UCSD-AML1 (cell line): ENCODE measurements around the gene NFIX.
"Not testable (repeated sequence)": the region's sequence is repeated elsewhere in the genome, so short reads cannot be mapped to it uniquely, and the experiment has no call there.

Experiments used
- DNase-seq: peaks from one replicate; lab custom pipeline; 2025; ENCODE audit not compliant: unreplicated experiment; lab: John Stamatoyannopoulos, UW

The NFIX gene

DNA sequence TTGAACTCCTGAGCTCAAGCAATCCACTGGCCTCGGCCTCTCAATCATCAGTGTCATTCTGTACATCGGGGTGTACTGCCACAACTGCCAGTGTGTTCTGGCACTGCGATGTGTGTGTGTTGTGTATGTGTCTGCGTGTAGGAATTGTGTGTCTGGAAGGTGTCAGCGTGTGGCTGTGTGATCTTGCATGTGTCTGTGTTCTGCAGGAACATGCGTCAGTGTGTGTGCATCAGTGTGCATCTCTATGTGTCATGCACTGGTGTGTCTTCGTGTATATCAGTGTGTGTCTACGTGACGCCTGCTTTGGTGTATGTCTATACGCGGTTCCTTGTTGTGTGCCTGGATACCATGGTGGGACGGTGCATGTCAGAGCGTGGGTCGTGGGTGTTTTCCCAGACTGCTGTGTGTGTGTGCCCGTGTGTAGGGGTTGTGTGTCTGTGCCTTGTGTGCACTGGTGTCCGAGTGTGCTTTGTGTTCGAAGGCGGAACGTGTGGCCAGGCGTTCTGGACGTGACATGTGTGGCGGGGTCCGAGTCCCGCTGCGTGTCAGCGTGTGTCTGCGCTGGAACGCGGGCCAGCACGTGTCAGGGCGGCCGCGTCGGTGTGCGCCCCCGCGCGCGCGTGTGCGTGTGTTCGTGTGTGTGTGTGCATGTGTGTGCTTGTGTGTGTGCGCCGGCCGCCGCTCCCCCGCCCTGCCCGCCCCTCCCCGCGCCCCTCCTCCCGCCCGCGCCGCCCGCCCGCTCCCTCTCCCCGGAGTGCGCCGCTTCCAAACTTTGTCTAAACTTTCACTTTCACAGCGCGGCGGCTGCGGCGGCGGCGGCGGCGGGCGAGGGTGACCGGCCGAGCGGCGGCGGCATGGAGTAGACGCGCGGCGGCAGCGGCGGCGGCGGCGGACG, at the start of gene NFIX:
NFIX (plus strand) TSS at position 775 of the 895 bp plus-strand sequence. CDS start 363 bp downstream, outside the sequence.
- DNase-seq, result peak; percentile 52

DNA sequence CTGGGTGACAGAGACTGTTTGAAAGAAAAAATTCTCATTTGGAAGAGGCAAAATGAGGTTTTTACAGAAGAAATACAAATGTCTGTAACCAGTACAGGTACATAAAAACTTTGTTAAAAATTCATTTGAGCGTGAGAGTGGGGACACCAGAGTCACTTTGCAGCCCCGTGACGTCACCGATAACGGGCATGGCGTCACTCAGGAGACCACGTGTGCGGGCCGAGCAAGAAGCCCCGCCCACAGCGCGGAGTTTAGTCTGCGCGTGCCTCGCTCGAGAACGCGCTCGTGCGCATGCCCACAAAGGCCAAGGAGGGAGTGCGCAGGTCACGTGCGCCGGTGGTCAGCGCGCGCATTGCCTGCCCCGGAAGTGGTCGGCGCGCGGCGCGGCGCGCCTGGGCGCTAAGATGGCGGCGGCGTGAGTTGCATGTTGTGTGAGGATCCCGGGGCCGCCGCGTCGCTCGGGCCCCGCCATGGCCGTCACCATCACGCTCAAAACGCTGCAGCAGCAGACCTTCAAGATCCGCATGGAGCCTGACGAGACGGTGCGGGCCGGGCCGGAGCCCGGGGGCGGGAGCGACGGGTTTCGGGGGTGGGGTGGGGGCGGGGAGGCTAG, 49.7 kb upstream of the NFIX start, which contains the start of gene RAD23A:
RAD23A (plus strand) TSS at position 384 of the 613 bp plus-strand sequence; CDS start at position 471, 87 bp downstream.
- peak; percentile 99 for DNase-seq

DNA sequence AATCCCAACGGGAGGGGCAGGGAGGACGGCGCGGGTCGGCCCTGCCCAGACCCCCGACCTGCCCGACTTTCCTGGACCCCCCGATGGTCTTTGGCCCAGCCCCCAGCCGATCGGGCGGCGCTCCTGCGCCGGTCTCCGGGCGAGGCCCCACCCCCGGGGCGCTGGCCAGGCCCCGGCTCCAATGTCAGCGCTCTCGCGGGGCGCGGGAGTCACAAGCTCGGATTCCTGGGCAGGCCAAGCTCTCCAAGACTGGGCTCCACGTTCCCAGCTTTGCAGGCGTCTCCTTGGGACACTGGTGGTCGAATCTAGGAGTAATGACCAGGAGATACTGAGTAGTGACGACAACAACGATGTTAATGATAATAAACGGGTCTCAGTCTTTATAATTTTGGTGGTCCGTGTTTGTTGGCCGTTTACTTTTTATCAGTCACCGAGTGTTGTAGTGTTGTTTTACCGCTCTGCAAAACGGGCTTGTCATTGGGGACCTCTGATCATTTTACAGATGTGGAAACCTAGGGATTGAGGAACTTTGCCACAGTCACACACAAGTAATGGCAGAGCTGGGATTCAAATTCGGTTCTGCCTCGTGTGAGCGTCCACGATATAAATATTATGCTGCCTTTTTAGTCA, 49.1 kb upstream of the NFIX start:
- DNase-seq, result peak; percentile 64

DNA sequence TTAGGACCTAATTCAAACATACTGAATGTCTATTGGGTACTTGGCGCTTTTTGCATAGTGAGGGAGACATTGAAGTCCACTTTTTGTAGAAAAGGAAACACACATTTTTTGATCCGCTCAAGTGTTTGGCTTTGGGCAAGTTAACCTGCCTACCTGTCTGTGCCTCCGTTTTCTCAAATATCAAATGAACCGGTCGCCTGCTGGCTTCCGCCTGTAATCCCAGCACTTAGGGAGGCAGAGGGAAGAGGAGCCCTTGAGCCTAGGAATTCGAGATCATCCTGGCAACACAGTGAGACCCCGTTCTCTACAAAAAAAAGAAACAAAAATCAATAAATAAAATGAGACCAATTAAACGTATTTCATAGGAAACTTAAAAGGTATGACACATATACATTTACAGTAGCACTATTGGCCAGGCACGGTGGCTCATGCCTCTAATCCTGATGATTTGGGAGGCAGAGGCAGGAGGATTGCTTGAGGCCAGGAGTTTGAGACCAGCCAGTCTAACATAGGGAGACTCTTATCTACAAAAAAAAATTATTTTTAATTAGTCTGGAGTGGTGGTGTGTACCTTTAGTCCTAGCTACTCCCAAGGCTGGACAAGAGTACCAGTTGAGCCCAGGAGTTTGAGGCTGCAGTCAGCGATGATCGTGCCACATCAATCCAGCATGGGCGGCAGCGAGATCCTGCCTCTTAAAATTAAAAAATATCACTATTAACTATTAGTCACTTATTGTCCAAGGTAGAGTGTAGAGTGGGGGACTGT, 48.4 kb upstream of the NFIX start:
- no peak for DNase-seq

DNA sequence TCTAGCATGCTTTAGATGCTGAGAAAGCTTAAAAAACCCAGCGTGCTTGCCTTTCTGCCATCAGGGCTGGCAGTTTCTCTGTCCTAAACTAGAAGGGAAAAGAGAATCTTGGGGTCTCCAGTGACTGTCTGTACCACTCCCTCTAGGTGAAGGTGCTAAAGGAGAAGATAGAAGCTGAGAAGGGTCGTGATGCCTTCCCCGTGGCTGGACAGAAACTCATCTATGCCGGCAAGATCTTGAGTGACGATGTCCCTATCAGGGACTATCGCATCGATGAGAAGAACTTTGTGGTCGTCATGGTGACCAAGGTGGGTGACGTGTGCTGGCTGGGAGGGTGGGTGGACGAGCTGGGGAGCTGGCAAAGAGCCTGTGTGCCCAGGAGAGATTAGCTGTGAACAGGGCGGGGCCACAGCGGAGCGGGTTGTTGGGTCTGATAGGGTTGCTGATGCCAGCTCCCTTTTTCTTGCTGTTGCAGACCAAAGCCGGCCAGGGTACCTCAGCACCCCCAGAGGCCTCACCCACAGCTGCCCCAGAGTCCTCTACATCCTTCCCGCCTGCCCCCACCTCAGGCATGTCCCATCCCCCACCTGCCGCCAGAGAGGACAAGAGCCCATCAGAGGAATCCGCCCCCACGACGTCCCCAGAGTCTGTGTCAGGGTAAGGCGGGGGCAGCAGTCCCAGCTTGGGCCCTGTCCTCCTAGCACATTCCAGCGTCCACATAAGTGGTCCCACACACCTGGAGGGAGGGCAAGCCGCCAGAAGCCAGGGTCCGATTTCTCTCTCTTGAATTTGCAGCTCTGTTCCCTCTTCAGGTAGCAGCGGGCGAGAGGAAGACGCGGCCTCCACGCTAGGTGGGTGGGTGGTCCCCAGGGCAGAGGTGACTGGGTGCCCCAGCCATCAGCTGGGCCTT, 47.3 kb upstream of the NFIX start:
- no peak for DNase-seq

DNA sequence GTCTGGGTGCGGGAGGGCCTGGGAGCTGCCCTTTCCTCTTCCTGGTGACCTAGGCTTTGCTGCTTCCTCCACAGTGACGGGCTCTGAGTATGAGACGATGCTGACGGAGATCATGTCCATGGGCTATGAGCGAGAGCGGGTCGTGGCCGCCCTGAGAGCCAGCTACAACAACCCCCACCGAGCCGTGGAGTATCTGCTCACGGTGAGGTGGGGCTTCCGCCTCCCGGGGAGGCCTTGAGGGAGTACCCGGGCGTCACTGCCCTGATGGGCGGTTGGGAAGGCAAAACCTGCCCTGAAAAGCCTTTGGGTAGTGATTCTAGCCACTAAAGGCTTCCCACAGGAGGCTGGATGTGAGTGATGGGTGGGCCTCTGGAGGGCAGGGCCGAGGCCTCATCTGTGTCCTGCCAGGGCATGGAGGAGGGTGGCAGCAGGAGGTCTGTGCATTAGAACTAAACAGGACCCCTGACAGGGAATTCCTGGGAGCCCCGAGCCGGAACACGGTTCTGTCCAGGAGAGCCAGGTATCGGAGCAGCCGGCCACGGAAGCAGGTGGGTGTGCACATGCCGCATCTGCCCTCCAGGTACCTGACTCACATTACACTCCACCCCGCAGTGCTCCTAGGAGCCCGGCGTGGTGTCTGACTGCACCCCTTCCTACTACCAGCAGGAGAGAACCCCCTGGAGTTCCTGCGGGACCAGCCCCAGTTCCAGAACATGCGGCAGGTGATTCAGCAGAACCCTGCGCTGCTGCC, 46.5 kb upstream of the NFIX start:
- no peak for DNase-seq

DNA sequence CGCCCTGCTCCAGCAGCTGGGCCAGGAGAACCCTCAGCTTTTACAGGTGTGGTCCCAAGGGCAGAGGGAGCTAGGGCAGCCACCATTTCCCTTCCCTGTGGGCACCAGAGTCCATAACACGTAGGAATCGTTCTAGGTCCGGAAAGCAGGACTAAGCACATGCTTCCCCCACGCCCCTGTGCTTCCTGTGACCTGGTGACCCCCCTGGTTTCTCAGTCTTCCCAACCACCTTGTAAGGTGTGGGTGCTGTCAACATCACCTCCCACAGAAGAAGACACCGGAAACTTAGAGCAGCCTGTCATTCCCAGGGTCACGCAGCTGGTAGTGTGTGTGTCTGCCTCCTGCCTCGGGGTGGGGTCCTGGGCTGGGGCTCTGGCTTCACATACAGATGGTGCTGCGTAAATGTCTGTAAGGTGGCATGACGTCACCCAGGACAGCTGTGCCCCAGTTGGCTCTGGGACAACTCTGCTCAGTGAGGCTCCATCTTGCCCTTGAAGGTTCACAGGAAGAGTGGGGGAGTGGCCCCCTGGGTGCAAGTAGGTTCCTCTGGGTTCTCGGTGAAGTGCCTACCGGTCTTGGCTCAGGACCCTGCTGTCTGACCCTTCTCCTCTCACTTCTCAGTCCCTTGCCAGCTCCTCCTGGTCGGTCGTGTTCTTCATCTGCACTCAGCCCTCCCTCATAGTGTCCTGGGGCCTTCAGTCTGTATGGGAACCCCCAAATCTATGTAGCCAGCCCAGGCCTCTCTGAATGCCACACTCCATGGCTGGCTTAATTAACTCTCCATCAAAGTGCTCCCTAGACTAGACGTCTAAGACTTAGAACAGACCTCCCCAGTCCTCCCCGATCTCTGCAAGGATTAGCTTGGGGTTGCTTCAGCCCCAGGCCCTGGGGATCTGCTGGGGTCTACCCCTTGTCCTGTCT, 45.7 kb upstream of the NFIX start:
- no peak for DNase-seq

DNA sequence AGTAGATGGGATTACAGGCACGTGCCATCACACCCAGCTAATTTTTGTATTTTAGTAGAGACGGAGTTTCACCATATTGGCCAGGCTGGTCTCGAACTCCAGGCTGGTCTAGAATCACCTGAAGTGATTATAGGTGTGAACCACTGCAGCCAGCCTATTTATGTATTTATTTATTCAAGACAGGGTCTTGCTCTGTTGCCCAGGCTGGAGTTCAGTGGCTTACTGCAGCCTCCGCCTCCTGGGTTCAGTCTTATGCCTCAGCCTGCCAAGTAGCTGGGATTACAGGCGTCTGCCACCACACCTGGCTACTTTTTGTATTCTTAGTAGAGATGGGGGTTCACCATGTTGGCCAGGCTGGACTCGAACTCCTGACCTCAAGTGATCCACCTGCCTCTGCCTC, 43.2 kb upstream of the NFIX start:
- DNase-seq, result not testable (repeated sequence)

DNA sequence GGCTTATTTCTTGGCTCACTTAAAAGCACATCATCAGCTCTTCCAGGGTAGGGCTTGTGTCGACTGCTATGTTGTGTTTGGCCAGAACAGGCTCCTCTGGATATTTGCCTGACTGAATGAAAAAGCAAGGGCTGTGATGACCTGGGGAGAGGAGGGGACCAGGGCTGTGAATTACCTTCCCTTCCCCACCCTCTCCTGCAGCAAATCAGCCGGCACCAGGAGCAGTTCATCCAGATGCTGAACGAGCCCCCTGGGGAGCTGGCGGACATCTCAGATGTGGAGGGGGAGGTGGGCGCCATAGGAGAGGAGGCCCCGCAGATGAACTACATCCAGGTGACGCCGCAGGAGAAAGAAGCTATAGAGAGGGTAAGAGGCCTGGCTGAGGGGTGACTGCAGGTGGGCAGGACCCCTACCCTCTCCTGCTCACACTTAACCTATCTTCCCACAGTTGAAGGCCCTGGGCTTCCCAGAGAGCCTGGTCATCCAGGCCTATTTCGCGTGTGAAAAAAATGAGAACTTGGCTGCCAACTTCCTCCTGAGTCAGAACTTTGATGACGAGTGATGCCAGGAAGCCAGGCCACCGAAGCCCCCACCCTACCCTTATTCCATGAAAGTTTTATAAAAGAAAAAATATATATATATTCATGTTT, 42.7 kb upstream of the NFIX start:
- DNase-seq, result no peak

DNA sequence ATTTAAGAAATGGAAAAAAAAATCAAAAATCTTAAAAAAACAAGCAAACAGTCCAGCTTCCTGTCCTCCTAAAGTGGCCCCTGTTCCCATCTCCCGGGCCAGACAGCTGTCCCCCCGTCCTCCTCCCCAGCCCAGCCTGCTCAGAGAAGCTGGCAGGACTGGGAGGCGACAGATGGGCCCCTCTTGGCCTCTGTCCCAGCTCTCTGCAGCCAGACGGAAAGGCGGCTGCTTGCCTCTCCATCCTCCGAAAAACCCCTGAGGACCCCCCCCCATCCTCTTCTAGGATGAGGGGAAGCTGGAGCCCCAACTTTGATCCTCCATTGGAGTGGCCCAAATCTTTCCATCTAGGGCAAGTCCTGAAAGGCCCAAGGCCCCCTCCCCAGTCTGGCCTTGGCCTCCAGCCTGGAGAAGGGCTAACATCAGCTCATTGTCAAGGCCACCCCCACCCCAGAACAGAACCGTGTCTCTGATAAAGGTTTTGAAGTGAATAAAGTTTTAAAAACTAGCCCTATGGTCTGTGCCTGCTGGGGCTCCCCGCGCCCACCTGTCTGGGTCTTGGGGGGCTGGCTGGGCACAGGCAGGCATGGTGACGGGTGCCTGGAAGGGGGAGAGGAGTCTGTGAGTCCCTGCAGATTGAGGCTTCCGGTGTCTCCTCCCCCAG, 42.0 kb upstream of the NFIX start:
- DNase-seq, result no peak

DNA sequence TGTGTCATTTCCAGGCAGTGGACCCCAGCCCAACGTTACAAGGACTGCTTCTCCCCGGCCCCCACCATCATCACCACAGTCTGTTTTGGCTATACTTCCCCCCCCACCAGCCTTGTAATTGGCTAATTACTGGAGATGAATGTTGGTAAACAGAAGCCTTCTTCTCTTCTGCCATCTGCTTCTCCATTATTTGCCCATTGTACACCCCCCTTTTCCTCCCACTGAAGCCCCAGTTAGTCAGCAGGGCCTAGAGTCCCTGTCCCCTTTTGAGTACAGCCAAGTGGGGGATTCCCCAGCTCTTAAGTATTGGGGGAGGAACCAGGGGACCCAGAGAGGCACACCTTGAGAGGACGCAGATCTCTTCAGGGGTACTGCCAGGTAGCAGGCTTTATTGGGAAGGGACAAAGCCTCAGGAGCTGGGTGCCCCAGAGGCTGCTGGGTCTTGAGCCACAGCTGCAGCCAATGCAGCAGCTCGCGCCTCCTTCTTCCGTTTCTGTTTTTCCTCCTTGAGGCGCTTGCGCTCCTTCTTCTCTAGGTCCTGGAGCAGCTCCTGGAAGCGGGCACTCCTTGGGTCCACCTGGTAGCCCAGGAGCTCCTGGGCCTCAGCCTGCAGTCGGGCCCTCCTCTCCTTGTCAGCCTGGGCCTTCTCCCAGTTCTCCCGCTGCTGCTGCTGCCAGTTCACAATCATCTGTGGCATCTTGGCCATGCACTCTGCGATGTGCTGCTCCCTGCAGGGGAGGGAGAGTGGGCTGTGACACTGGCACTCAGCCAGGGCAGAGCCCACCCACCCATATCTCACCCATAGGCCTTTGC, 41.3 kb upstream of the NFIX start:
- no peak for DNase-seq

DNA sequence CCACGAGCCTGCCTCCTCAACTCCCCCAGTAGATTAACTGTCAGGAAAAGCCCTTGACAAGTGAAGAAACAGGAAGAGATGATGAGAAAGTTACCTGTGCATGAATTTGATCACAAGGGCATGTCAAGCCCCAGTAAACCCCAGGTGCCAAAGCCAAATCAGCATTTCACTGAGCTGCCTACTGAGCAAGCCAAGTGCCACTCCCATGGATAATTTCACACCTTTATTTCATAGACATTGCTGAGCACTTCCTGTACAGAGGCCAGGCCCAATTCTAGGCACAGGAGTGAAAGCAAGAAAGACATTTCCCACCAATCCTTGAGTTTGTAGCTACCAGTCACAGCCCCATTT, 40.7 kb upstream of the NFIX start:
- no peak for DNase-seq

DNA sequence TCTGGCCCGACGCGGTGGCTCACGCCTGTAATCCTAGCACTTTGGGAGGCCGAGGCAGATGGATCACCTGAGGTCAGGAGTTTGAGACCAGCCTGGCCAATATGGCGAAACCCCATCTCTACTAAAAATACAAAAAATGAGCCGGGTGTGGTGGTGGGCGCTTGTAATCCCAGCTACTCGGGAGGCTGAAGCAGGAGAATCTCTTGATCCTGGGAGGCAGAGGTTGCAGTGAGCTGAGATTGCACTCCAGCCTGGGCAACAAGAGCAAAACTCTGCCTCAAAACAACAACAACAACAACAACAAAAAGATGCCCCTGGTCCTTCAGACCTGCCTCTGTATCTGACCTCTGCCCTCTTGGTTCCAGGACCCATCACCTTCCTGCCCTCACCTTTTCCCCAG, 39.7 kb upstream of the NFIX start:
- DNase-seq, result not testable (repeated sequence)

DNA sequence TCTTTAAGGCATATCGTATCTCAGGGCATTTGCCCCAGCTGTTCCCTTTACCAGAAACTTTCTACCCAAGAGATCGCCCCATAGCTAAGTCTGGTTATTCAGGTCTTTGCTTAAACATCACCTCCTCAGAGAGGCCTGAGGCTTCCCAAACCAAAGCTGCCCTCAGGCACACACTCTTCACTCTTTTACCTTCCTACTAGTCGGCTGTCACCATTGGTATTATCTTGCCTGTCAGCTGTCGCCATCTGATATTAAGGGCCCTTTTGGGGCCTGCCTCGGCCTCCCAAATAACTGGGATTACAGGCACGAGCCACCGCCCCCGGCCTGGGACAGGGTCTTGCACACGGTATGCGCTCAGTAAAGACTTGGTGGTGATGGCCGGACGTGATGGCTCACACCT, 39.3 kb upstream of the NFIX start:
- no peak for DNase-seq

- DNase-seq, result peak; percentile 84
Observed at GRCh38 chr19:12956446-12957388, 38.6 kb upstream of the NFIX start, which contains the start of gene GADD45GIP1. GADD45GIP1 (minus strand) TSS chr19:12957223; CDS start chr19:12957212, 11 bp downstream.
